NOMO-1 (cell line): Measurements from ENCODE around the gene ALCAM.
"Not testable (repeated sequence)": the region's sequence is repeated elsewhere in the genome, so short reads cannot be mapped to it uniquely, and the experiment has no call there.

Source experiments
- DNase-seq, 2 experiments: peaks; one replicate each; lab custom pipeline; 2025; ENCODE audit not compliant: unreplicated experiment in 2 of 2; lab: John Stamatoyannopoulos, UW

Gene ALCAM

DNA sequence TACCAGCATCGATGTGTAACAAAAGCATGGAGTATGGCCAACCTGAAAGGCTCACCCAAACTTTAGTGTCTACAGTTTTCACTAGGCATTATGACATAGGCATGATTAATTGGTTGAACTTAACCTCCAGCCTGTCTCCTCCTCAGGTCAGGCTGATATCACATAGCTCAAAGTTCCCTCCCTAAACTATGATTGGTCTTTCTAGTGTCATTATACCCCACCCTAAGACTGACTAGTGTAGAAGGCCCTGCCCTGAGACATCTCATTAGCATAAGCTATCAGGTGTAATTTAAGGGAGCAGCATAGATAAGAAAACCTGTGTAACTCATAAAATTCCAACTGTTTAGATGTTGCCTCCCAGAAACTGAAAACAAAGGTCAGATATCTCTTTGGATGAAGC, 195.2 kb downstream of the ALCAM start:
- DNase-seq: no peak

DNA sequence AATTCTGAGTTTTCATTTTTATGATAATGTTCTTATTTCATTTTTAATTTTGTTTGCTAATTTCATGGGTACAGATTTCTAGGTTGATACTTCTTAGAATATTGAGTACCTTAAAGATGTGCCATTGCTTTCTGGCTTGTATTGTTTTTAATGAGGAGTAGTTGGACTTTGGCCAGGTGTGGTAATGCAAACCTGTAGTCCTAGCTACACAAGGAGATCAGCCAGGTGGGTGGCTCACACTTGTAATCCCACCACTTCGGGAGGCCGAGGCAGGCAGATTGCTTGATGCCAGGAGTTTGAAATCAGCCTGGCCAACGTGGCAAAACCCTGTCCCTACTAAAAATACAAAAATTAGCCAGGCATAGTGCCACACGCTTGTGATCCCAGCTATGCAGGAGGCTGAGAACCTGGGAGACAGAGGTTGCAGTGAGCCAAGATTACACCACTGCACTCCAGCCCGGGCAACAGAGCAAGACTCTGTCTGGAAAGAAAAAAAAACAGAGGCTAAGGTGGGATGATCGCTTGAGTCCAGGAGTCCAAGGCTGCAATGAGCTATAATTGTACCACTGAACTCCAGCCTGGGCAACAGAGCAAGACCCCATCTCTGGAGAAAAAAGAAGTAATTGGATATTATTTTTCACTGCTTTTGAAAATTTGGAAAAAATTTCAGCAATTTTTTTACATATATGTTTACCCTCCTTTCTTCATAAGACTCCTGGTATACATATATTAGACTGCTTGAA, 198.0 kb downstream of the ALCAM start:
- no peak for DNase-seq

DNA sequence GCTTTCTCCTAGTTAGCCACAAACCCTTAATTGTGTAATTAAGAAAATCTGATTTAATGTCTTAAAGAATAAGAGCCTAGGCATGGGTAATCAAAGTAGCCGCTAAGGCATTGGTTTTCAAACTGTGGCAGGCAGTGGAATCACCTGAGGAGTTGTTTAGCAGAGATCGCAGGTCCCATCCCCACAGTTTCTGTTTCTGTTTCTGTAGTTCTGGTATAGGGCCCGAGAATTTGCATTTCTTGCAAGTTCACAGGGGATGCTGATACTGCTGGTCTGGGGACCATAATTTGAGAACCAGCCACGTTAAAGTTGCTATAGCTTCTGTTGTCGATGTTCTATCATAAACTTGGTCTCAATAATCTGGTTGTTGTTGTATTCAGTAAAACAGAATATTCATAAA, 204.3 kb downstream of the ALCAM start:
- DNase-seq: no peak

DNA sequence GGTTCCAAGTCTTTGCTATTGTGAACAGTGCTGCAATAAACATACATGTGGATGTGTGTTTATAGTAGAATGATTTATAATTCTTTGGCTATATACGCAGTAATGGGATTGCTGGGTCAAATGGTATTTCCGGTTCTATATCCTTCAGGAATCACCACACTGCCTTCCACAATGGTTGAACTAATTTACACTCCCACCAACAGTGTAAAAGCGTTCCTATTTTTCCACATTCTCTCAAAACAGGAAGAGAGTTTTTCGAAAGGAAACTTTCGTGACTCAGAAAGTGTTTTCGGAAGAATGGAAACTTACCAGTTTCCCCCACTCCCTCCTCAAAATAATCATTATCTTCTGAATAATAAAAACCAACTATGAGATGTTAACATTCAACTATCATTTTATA, 205.8 kb downstream of the ALCAM start:
- DNase-seq: no peak

DNA sequence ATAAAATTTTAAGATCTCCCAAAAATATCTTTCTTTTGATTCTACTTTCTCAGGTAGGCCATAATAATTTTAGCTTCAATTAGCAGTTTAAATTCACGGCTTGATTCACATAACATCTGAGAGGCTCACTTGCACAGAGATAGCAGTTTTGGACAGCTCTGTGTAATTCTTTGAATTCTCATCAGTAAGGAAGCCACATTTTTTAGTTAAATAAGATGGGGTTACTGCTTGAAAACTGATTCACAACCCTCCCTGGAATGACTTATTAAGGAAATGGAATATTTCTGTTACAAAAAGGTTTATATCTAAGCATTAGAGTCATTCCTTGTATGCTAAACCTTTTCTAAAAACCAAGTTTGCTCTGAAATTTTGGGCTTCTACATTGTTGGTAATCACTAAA, 212.7 kb downstream of the ALCAM start:
- DNase-seq: no peak

DNA sequence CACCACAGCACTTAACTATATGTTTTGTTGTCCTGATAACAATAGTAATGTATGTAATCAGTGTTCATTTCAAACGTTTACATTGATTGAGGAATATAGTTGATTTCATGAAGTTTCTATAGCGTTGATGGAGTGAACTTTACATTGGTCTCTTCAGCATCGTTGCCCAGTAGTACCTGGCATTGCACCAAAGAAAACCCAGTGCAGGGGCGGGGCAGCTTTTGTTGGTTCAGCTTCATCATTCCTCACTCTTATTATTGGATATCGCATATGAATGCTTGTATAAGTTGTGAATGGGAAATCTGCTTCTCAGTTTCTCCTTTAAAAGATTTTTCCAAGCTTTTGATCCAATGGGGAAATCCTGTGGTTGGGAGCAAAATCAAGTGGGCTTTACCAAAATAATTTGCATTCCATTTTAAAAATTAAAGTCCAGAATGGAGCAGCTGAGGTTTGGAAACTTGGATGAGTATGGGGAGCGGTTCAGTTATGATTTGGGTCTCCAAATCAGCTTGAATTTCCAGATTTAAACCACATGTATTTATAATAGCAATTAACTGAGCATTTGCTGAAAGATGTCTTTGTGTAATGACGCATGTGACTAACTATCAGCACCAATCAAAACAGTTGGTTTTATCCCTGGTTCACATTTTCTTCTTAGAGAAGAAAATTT, 213.7 kb downstream of the ALCAM start:
- no peak for DNase-seq

DNA sequence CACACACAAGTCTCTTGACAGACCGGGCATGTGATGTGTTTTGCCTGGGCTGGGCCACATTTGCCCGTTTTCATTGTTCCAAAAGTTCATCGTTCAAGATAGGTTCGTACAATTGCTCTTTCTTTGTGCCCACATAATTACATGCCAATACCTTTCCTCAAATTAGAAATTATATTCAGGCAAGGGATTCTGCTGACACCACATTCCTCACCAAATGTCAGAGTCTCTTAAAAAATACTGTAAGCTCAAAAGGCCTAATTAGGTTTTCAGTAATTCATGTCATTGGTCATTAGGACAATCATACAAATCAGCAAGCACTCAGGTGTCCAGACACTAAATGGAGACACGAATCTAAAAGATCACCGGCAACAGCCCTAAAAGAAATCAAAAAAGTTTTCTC, 215.3 kb downstream of the ALCAM start:
- DNase-seq: no peak

DNA sequence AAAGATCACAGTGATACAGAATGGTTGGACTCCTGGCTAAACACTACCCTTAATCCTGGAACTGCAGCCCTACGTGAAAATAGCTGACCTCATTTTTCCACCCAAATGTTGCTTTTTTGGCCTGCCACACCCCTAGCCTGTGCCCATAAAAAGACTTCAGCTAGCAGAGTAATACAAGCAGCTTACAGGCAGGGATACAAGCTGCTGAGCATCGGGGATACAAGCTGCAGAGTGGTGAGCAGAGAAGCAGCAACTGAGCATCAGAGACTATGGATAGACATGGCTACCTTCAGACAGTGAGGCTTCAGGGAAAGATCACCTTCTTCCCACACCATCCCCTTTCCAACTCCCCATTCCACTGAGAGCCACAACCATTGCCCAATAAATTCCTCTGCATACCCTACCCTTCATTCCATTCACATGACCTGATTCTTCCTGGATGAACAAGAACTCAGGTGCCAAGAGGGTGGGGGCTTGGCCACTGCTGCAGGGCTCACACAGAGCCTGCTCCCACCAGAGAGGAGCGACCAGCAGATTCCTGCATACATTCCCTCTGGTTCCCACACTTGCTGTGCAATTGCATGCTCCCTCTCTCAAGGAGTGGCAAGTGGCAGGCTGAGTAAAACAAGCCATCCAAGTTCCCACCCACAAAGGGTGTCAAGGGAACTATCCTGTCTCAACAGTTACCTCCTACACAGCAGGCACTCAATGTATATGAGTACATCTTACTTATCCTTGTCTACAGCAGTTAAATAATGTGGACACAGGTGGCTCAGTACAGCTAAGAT, 217.5 kb downstream of the ALCAM start:
- DNase-seq: no peak

DNA sequence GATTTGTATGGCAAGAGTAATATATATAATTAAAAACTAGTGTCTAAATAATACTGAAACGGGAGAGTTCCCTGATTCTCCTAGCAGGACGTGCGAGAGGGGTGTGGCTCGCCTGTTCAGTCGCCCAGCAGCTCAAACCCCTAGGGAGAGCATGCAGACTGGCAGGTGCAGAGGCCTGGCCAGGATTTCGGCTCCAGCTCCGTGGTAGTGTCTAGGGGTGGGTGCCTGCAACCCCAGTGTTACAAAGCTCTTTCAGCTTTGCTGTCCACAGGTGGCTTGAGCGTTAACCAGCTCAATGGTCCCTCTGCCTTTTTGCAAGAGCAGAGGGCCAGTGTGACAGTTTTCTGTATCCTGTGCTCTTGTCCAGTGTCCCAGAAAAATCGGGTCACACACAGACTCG, 226.6 kb downstream of the ALCAM start:
- no peak for DNase-seq

DNA sequence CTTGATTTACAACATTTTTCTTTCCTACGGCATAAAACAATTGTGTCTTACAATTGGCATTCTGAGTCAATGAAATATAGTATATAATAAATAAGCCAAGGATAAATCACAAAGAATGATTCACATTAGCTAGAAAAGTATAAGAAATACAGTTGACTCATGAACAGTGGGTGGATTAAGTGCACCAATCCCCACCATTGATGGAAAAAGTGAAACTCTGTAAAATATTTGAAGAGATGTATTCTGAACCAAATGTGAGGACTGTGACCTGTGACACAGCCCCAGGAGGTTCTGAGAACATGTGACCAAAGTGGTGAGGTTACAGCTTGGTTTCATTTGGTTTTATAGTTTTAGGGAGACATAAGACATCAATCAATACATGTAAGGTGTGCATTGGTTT, 227.5 kb downstream of the ALCAM start:
- DNase-seq: no peak

DNA sequence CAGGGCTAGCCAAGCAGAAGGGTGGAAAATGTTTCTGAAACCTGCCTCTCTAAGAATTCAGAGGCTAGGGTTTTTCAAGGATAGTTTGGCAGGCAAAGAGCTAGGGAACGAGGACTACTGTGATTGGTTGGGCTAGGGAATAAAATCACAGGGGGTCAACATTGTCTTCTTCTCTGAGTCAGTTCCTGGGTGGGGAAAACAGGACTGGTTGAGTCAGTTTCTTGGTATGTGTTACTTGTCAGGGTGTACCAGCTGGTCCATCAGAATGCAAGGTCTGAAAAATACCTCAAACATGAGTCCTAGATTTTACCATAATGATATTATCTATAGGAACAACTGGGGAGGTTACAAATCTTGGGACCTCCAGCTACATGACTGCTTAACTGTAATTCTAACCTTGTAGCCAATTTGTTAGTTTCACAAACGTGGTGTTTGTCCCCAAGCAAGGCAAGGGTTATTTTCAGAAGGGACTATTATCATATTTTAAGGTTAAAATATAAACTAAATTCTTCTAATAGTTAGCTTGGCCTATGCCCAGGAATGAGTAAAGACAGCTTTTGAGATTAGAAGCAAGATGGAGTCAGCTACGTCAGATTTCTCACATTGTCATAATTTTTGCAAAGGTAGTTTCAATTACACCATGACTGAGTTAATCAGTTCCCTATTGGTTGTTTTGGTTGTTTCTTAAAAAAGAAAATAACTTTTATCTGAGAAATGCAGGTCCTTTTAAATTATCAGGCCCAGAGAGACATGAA, 231.5 kb downstream of the ALCAM start:
- no peak for DNase-seq

DNA sequence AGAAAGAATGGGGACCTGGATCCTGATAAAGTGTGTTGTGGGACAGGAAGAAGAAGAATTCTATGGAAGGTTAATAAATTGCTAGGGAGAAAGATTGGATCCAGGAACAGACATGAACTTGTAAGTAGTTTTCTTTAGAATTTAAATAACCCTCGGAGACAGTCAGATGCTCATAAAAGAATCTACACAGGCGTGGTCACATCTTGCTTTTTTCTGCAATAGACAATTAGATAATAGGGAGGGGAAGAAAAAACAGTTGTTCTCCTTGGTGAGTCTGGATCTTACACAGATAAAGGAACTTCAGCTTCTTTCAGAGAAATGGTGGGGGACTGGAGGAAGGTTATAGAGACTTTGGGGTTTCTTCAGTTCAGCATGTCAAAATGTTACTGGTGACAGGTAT, 232.6 kb downstream of the ALCAM start:
- DNase-seq: no peak

DNA sequence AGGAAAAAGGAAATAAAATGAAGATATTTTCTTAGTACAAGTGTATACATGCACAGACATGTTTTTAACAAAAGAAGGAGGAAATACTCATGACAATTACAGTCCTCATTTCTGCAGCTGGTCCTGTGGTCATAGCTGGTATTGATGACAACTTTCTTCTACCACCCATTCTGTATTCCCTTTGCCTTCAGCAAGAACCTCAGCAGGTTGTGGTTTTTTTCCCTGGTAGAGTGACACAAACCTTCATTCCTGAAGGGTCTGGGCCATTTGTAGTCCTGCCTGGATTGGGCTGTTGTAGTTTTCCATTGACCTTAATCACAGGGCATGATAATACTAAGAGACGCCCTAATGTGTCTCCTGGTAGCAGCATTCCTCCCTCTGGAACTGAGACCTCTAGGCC, 235.0 kb downstream of the ALCAM start:
- DNase-seq: not testable (repeated sequence)

DNA sequence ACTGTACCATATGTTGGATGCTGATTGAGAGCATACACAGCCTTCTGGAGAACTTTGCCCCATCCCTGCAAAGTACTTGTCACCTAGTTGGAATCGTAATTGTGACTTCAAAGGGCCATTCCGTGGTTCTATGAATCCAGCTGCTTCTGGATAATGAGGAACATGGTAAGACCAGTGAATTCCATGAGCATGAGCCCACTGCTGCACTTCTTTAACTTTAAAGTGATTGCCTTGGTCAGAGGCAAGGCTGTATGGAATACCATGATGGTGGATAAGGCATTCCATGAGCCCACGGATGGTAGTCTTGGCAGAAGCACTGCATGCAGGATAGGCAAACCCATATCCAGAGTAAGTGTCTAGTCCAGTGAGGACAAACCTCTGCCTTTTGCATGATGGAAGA, 235.6 kb downstream of the ALCAM start:
- DNase-seq: not testable (repeated sequence)

DNA sequence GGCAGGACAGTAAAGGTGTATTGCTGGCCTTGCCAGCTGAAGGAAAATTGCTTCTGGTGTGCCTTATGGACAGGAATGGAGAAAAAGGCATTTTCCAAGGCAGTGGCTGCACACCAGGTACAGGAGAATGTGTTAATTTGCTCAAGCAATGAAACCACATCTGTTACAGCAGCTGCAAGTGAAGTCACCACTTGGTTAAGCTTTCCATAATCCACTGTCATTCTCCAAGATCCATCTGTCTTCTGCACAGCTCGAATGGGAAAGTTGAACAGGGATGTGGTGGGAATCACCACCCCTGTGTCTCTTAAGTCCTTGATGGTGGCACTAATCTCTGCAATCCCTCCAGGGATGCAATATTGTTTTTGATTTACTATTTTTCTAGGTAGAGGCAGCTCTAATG, 236.8 kb downstream of the ALCAM start:
- DNase-seq: not testable (repeated sequence)

DNA sequence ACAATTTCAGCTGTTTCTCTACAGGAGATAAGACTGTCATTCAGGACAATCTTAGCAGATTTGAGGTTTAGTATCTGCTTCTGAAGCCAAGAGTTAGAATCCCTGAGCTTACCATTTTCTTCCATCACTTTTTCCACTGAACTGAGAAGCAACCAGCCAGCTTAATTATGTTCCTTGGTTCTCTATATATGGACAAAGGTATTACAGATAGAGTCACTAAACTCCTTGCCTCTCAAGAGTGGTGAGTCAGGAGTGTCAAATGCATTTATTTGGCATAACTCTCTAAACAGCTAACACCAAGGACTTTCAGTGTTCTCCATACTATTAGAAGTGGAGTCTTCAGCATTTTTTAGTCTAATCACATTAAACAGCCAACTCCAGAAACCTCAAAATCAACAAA, 239.3 kb downstream of the ALCAM start:
- DNase-seq: no peak

DNA sequence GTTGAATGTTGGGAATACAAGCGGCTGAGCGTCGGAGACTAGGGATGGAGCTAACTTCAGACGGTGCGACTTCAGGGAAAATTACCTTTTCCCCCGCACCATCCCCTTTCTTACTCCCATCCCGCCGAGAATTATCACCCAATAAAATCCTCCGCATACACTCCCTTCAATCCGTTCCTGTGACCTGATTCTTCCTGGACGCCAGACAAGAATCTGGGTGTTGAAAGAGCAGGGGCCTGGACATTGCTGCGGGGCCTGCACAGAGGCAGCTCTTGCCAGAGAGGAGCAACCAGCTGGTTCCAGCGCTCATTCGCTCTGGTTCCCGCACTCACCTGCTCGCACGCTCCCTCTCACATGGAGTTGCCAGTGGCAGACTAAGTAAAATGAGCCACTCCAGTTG, 241.9 kb downstream of the ALCAM start:
- no peak for DNase-seq

DNA sequence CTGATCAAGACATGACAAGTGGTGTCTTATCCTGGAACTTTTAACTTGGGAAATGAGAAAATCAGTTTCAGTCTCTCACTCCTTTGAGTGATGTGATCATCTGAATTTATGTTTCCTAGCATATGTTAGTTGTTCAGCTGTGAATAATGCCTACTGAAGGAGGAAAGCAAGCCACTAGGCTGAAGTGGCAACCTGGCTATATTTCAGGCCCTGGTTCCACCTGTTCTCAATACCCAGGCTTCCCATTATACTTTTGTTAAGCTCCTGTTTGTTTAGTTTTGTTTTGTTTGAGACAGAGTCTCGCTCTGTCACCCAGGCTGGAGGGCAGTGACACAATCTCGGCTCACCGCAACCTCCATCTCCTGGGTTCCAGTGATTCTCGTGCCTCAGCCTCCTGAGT, 243.8 kb downstream of the ALCAM start:
- DNase-seq: no peak

DNA sequence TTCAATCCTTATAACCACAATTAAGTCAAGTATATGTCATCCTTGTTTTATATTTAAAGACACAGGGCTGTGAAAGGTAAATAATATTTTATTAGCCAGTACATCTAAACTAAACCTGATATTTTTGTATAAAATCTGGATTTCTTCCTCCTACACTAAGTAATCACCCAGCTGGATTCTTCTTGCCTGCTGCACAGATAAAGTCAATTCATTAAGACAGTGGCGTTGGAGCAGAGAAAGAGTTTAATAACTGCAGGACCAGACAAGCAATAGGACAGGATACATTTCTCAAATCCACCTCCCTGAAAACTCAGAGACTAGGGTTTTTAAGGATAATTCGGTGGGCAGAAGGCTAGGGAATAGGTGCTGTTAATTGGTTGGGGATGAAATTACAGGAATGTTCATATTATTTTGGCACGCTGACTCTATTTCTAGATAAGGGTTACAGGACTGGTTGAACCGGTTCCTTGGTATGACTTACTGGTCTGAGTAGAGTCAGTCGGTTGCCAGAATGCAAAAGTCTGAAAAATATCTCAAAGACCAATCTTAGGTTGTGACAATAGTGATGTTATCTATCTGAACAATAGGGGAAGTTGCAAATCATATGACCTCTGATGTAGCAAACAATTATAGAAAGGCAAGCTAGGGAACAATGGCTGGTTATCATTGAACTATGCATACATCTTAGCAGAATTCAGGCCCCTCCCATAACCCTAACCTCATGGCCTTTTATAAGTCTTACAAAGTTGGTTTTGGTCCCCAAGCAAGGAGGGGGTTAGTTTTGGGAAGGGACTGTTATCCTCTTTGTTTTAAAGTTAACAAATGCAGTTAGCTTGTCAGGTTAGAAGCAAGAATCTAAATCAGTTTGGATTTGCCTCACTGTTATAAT, 244.8 kb downstream of the ALCAM start:
- DNase-seq: no peak

DNA sequence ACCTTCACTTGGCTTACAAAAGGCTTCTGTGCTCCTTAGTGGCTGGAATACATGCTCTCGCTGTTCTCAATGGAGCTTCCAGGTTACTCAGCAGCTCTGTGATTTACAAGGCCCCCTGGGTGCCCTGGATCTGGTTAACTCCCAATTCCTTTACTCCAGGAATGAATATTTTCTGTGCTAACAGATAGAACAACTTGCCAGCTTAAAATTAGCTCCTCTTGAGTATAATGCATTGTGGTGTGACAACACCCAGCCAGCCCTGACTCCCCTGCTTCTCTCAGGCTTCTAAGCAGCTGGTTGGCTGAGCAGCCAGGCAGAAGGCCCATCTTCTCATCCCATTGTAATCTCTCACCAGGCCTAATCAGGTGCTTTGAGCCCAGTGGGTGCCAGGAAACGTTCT, 246.4 kb downstream of the ALCAM start:
- no peak for DNase-seq
